ENCODE measurements around the gene IKZF3. TPM values are rescaled to one million over a fixed set of nuclear protein-coding genes. Genes with fewer than 3 reads are reported as not detected.

The IKZF3 gene
- polyA plus RNA-seq, 1 of the 3 experiments (the other 2 are of a cell fraction), result not detected

DNA sequence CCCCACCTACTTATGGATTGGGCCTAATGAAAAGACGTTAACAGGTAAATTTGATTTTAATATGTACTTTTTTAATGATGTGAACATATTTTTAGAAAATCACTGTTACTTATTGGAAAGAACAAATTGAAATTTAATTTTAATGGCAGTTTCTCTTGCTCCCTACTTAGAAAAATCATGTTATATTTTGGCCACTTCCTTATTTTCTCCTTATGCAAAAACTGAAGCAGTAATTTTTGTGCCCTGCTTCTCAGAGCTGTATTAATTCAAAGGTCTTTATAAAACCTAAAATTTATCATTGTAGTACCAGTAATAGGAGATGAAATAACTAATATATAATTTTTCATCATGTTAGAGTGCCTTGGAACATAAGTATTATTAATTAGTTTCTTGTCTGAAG is 6.7 kb upstream of the IKZF3 start:
- ChIA-PET POLR2A (no interaction called here), CTCF (no interaction called here)
- Histone ChIP-seq H3F3A (replicated peaks; ENCODE audit: insufficient read depth) (no peaks in the 10 kb centered on the region), H3K4me2 (no peak overlapping the region), H2AFZ (ENCODE audit: low read depth) (no peak overlapping the region), H3K9ac (no peak overlapping the region), H3K4me3 (ENCODE audit: low read depth in 2 of 2, low read length in 1 of 2) (no peak overlapping the region), H4K20me1 (ENCODE audit: insufficient read depth) (no peaks in the 10 kb centered on the region), H3K79me2 (ENCODE audit: insufficient read depth) (no peaks in the 10 kb centered on the region), H3K36me3 (replicated peaks in 1 of 2; ENCODE audit: control insufficient read depth in 1 of 2, insufficient read depth in 2 of 2, low read length in 1 of 2) (no peaks in the 10 kb centered on the region), H3K9me2 (no peaks in the 10 kb centered on the region), H3K27ac (ENCODE audit: low read depth in 2 of 2, low read length in 1 of 2) (no peak overlapping the region), H3K4me1 (ENCODE audit: control insufficient read depth in 1 of 2, insufficient read depth in 2 of 2, low read depth in 1 of 2, low read length in 1 of 2) (no peaks in the 10 kb centered on the region), H3K9me3 (no peaks in the 10 kb centered on the region), H3K27me3 (ENCODE audit: insufficient read depth) (peaks cover 45% of the 10 kb centered on the region)
- TF ChIP-seq GATA2 (CRISPR knock-in tag; IDR thresholded peaks at IDR 0.05), result no peak
- no peak for TF ChIP-seq SMC3 (IDR thresholded peaks at IDR 0.05; ENCODE audit: low read depth, low read length)
- TF ChIP-seq SIN3A (IDR thresholded peaks at IDR 0.05; ENCODE audit: borderline replicate concordance, low read depth, low read length), result no peak
- no peak for TF ChIP-seq RCOR1 (IDR thresholded peaks at IDR 0.05; ENCODE audit: low read length)
- TF ChIP-seq FOXM1 (IDR thresholded peaks at IDR 0.05; ENCODE audit: low read depth), result no peak
- TF ChIP-seq ELF1 (IDR thresholded peaks at IDR 0.05), result no peak
- TF ChIP-seq CHD2 (IDR thresholded peaks at IDR 0.05; ENCODE audit: low read length, partially characterized antibody), result no peak
- no peak for TF ChIP-seq FOSL2 (IDR thresholded peaks at IDR 0.05; ENCODE audit: borderline replicate concordance, low read depth)
- TF ChIP-seq, protein P1, sequence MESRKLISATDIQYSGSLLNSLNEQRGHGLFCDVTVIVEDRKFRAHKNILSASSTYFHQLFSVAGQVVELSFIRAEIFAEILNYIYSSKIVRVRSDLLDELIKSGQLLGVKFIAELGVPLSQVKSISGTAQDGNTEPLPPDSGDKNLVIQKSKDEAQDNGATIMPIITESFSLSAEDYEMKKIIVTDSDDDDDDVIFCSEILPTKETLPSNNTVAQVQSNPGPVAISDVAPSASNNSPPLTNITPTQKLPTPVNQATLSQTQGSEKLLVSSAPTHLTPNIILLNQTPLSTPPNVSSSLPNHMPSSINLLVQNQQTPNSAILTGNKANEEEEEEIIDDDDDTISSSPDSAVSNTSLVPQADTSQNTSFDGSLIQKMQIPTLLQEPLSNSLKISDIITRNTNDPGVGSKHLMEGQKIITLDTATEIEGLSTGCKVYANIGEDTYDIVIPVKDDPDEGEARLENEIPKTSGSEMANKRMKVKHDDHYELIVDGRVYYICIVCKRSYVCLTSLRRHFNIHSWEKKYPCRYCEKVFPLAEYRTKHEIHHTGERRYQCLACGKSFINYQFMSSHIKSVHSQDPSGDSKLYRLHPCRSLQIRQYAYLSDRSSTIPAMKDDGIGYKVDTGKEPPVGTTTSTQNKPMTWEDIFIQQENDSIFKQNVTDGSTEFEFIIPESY (IDR thresholded peaks at IDR 0.05; ENCODE audit: borderline replicate concordance, low read depth), result no peak
- no peak for TF ChIP-seq JUND (IDR thresholded peaks at IDR 0.05)
- 54% methylated on average over 1 of the region's 1 CpG for WGBS (ENCODE audit: low lambda C conversion rate)
- no peak for DNase-seq

DNA sequence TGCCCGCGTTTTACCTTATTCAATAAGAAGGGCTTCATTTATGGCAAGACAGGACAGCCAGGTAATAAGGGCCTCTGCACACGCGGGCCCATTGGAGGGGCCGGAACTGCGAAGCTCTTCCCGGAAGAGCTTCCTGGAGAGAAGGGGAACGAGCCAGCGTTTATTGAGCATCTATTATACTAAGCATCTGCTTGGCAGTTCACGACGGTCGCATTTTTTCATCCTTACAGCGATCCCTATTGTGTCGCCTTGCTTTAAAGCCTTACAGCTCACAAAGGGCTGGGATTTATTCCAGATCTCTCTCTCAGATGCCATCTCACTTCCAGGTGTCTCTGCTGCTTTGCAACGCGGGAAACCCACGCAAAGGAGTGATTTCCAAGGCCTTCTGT is 4.4 kb upstream of the IKZF3 start:
- DNase-seq, result no peak
- H3K9ac ChIP-seq, result no peak overlapping the region
- H3K27me3 ChIP-seq (ENCODE audit: insufficient read depth), result peaks cover 59% of the 10 kb centered on the region
- no peak for TF ChIP-seq EZH2phosphoT487 (IDR thresholded peaks at IDR 0.05; ENCODE audit: borderline replicate concordance, low read depth)
- no peak for TF ChIP-seq SIN3A (IDR thresholded peaks at IDR 0.05; ENCODE audit: borderline replicate concordance, low read depth, low read length)
- TF ChIP-seq RAD21 (IDR thresholded peaks at IDR 0.05; ENCODE audit: low read length), result no peak
- TF ChIP-seq MEF2A (IDR thresholded peaks at IDR 0.05; ENCODE audit: borderline replicate concordance, low read depth), result no peak
- TF ChIP-seq, protein P2, sequence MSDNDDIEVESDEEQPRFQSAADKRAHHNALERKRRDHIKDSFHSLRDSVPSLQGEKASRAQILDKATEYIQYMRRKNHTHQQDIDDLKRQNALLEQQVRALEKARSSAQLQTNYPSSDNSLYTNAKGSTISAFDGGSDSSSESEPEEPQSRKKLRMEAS (IDR thresholded peaks at IDR 0.05; ENCODE audit: low read depth), result no peak
- no peak for TF ChIP-seq RFX5 (IDR thresholded peaks at IDR 0.05; ENCODE audit: low read length)
- no peak for TF ChIP-seq NFIC (IDR thresholded peaks at IDR 0.05; ENCODE audit: borderline replicate concordance)
- no peak for TF ChIP-seq TCF12 (IDR thresholded peaks at IDR 0.05)
- no peak for TF ChIP-seq GATA2 (CRISPR knock-in tag; IDR thresholded peaks at IDR 0.05)
- no peak for TF ChIP-seq RCOR1 (IDR thresholded peaks at IDR 0.05; ENCODE audit: low read length)
- TF ChIP-seq, protein P3, sequence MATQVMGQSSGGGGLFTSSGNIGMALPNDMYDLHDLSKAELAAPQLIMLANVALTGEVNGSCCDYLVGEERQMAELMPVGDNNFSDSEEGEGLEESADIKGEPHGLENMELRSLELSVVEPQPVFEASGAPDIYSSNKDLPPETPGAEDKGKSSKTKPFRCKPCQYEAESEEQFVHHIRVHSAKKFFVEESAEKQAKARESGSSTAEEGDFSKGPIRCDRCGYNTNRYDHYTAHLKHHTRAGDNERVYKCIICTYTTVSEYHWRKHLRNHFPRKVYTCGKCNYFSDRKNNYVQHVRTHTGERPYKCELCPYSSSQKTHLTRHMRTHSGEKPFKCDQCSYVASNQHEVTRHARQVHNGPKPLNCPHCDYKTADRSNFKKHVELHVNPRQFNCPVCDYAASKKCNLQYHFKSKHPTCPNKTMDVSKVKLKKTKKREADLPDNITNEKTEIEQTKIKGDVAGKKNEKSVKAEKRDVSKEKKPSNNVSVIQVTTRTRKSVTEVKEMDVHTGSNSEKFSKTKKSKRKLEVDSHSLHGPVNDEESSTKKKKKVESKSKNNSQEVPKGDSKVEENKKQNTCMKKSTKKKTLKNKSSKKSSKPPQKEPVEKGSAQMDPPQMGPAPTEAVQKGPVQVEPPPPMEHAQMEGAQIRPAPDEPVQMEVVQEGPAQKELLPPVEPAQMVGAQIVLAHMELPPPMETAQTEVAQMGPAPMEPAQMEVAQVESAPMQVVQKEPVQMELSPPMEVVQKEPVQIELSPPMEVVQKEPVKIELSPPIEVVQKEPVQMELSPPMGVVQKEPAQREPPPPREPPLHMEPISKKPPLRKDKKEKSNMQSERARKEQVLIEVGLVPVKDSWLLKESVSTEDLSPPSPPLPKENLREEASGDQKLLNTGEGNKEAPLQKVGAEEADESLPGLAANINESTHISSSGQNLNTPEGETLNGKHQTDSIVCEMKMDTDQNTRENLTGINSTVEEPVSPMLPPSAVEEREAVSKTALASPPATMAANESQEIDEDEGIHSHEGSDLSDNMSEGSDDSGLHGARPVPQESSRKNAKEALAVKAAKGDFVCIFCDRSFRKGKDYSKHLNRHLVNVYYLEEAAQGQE (IDR thresholded peaks at IDR 0.05; ENCODE audit: low read depth, low read length), result no peak
- no peak for TF ChIP-seq SMC3 (IDR thresholded peaks at IDR 0.05; ENCODE audit: low read depth, low read length)
- TF ChIP-seq, protein P1 (IDR thresholded peaks at IDR 0.05; ENCODE audit: borderline replicate concordance, low read depth), result no peak
- TF ChIP-seq FOXJ3 (CRISPR knock-in tag; IDR thresholded peaks at IDR 0.05), result no peak
- no peak for TF ChIP-seq EP300 (IDR thresholded peaks at IDR 0.05; ENCODE audit: borderline replicate concordance in 1 of 2, low read depth in 1 of 2, low read length in 1 of 2)
- H3K79me2 ChIP-seq (ENCODE audit: insufficient read depth), result no peaks in the 10 kb centered on the region
- H3K36me3 ChIP-seq (replicated peaks in 1 of 2; ENCODE audit: control insufficient read depth in 1 of 2, insufficient read depth in 2 of 2, low read length in 1 of 2), result no peaks in the 10 kb centered on the region
- WGBS (ENCODE audit: low lambda C conversion rate), result 62% methylated on average over 17 of the region's 17 CpGs
- no peaks in the 10 kb centered on the region for H3K9me2 ChIP-seq
- no peaks in the 10 kb centered on the region for H4K20me1 ChIP-seq (ENCODE audit: insufficient read depth)
- no peak overlapping the region for H2AFZ ChIP-seq (ENCODE audit: low read depth)
- H3K4me2 ChIP-seq, result no peak overlapping the region
- H3F3A ChIP-seq (replicated peaks; ENCODE audit: insufficient read depth), result no peaks in the 10 kb centered on the region
- no peak overlapping the region for H3K27ac ChIP-seq (ENCODE audit: low read depth in 2 of 2, low read length in 1 of 2)
- H3K4me1 ChIP-seq (ENCODE audit: control insufficient read depth in 1 of 2, insufficient read depth in 2 of 2, low read depth in 1 of 2, low read length in 1 of 2), result no peaks in the 10 kb centered on the region; a peak in 1 of 4 replicates
- POLR2A ChIA-PET, result no interaction called here
- H3K9me3 ChIP-seq, result no peaks in the 10 kb centered on the region
- CTCF ChIA-PET, result no interaction called here
- no peak overlapping the region for H3K4me3 ChIP-seq (ENCODE audit: low read depth in 2 of 2, low read length in 1 of 2)

Data from SK-N-SH (cell line).